ENCODE measurements around the gene CREB5. TPM values are rescaled to one million over a fixed set of nuclear protein-coding genes. Genes with fewer than 3 reads are reported as not detected.

Gene CREB5
- total and polyA plus RNA-seq, 2 donors (not counting 3 experiments of a cell fraction or from before 2014, with no cell fraction given), result 19.6 to 28.4 TPM

GRCh38 chr7:28532181-28532580 is 119.9 kb downstream of the CREB5 start:
- peaks cover 31% of the 10 kb centered on the region for H3K4me1 ChIP-seq (ENCODE audit: control insufficient read depth, extremely low read depth, insufficient read depth, low read length)
- H3K27ac ChIP-seq (ENCODE audit: insufficient read depth, low read depth, low read length), result no peak overlapping the region
- H3K9ac ChIP-seq (replicated peaks; ENCODE audit: extremely low read depth, insufficient read depth, low read length), result no peak overlapping the region
- H3K27me3 ChIP-seq (ENCODE audit: control insufficient read depth in 2 of 2, insufficient read depth in 2 of 2, low read length in 2 of 2), result peaks cover 0 to 4% of the 10 kb centered on the region in 2 experiments
- intact Hi-C loops (cut with micrococcal nuclease), result no loop called here
- FAIRE-seq (no peak), DNase-seq (ENCODE audit: low read depth, low spot score) (no peak)
- dilution Hi-C loops (cut with MboI; ENCODE audit: extremely low pct_ligation_motif_present, low sequenced_read_pairs), result no loop called here
- no peaks in the 10 kb centered on the region for H3K79me2 ChIP-seq (ENCODE audit: control insufficient read depth, insufficient read depth, low read length)
- H4K20me1 ChIP-seq (replicated peaks; ENCODE audit: control insufficient read depth, extremely low read depth, insufficient read depth, low read length), result no peaks in the 10 kb centered on the region
- no peaks in the 10 kb centered on the region for H3K36me3 ChIP-seq (ENCODE audit: control insufficient read depth in 2 of 2, extremely low read depth in 1 of 2, insufficient read depth in 2 of 2, low read length in 2 of 2)
- POLR2A ChIA-PET, result no interaction called here
- no TSS peak for BruUV-seq (replicated peaks)
- CTCF ChIA-PET, result no interaction called here
- no peaks in the 10 kb centered on the region for H3K9me3 ChIP-seq (replicated peaks; ENCODE audit: control insufficient read depth, insufficient read depth, low read length)
- H3K4me2 ChIP-seq (ENCODE audit: insufficient read depth, low read length), result no peak overlapping the region
- no peak overlapping the region for H3K4me3 ChIP-seq (replicated peaks in 1 of 3; ENCODE audit: insufficient read depth in 1 of 3, low read depth in 1 of 3, low read length in 3 of 3)
- no peaks in the 10 kb centered on the region for H3K9me1 ChIP-seq (replicated peaks; ENCODE audit: control insufficient read depth, extremely low read depth, insufficient read depth, low read length)
- no peak overlapping the region for H2AFZ ChIP-seq (ENCODE audit: low read depth, low read length)
- no peak for TF ChIP-seq GATA2 (IDR thresholded peaks at IDR 0.05; ENCODE audit: insufficient read depth, insufficient read length, low read depth, low read length)
- TF ChIP-seq FOS (IDR thresholded peaks at IDR 0.05; ENCODE audit: borderline replicate concordance, insufficient read depth, low read length), result no peak
- no peak for TF ChIP-seq EZH2 (IDR thresholded peaks at IDR 0.05; ENCODE audit: borderline replicate concordance, low read depth, low read length, severe bottlenecking)
- TF ChIP-seq POLR2AphosphoS5 (IDR thresholded peaks at IDR 0.05; ENCODE audit: insufficient read depth, low read depth, low read length), result no peak
- TF ChIP-seq, protein P1, sequence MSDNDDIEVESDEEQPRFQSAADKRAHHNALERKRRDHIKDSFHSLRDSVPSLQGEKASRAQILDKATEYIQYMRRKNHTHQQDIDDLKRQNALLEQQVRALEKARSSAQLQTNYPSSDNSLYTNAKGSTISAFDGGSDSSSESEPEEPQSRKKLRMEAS (IDR thresholded peaks at IDR 0.05; ENCODE audit: insufficient read depth, insufficient read length), result no peak
- TF ChIP-seq MYC (IDR thresholded peaks at IDR 0.05; ENCODE audit: low read depth, low read length), result no peak
- TF ChIP-seq, protein P2, sequence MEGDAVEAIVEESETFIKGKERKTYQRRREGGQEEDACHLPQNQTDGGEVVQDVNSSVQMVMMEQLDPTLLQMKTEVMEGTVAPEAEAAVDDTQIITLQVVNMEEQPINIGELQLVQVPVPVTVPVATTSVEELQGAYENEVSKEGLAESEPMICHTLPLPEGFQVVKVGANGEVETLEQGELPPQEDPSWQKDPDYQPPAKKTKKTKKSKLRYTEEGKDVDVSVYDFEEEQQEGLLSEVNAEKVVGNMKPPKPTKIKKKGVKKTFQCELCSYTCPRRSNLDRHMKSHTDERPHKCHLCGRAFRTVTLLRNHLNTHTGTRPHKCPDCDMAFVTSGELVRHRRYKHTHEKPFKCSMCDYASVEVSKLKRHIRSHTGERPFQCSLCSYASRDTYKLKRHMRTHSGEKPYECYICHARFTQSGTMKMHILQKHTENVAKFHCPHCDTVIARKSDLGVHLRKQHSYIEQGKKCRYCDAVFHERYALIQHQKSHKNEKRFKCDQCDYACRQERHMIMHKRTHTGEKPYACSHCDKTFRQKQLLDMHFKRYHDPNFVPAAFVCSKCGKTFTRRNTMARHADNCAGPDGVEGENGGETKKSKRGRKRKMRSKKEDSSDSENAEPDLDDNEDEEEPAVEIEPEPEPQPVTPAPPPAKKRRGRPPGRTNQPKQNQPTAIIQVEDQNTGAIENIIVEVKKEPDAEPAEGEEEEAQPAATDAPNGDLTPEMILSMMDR (IDR thresholded peaks at IDR 0.05; ENCODE audit: extremely low read depth in 1 of 2, insufficient read depth in 1 of 2, low read depth in 1 of 2, low read length in 2 of 2), result no peak
- TF ChIP-seq POLR2A (IDR thresholded peaks at IDR 0.05; ENCODE audit: low read depth, low read length), result no peak
- no peak for TF ChIP-seq JUN (IDR thresholded peaks at IDR 0.05; ENCODE audit: borderline replicate concordance, insufficient read depth, insufficient read length, low read depth)

Data from endothelial cell of umbilical vein (primary cell).